H1 (cell line): ENCODE measurements around the gene AP2A2. TPM values are rescaled to one million over a fixed set of nuclear protein-coding genes. Genes with fewer than 3 reads are reported as not detected.

Experiments
- CTCF ChIA-PET: fragments of 300-600 bp; sonication (Branson Sonifier 250); formaldehyde crosslinking; loops from one replicate; lab custom pipeline; 2021; ENCODE audit not compliant: partially characterized antibody; lab: Charles Lee
- POLR2A ChIA-PET: fragments of 300-600 bp; sonication (Branson Sonifier 250); formaldehyde crosslinking; loops from one replicate; lab custom pipeline; 2021; ENCODE audit warnings: inconsistent platforms; ENCODE audit not compliant: partially characterized antibody; lab: Charles Lee
- DNase-seq, 2 experiments: peaks; one replicate each; pipeline versions ENCODE4 v3.0.0 to v3.0.0-alpha.2; 2010 to 2022; ENCODE audit warnings: low spot score in 2 of 2, low read depth in 1 of 2, mixed read lengths in 1 of 2
- FAIRE-seq: peaks from 2 replicates; lab custom pipeline; 2011; peaks lifted over from hg19 to GRCh38; lab: Jason Lieb, UNC
- H2AFZ ChIP-seq: 2 replicates; pipeline ENCODE4 v1.8.1; 2012; ENCODE audit warnings: low read length, inconsistent platforms
- H2AK5ac ChIP-seq: 2 replicates; pipeline ENCODE4 v1.6.1; 2013; ENCODE audit warnings: low read depth, low read length
- H2BK120ac ChIP-seq: replicated peaks from 2 replicates; pipeline ENCODE3; 2013; ENCODE audit warnings: low read depth, low read length, inconsistent platforms
- H2BK12ac ChIP-seq: 2 replicates; pipeline ENCODE4 v1.6.1; 2013; ENCODE audit warnings: low read depth, low read length
- H2BK15ac ChIP-seq: 2 replicates; pipeline ENCODE4 v1.6.1; 2013; ENCODE audit warnings: low read length
- H2BK20ac ChIP-seq: 2 replicates; pipeline ENCODE4 v1.6.1; 2013; ENCODE audit warnings: low read length
- H2BK5ac ChIP-seq: 2 replicates; pipeline ENCODE4 v1.6.1; 2013; ENCODE audit warnings: low read depth, low read length
- H3K14ac ChIP-seq: 2 replicates; pipeline ENCODE4 v1.6.1; 2013; ENCODE audit warnings: inconsistent platforms; ENCODE audit not compliant: insufficient read length
- H3K18ac ChIP-seq: 2 replicates; pipeline ENCODE4 v1.6.1; 2013; ENCODE audit warnings: low read length; ENCODE audit errors: extremely low read depth
- H3K23ac ChIP-seq: 2 replicates; pipeline ENCODE4 v1.6.1; 2013; ENCODE audit warnings: inconsistent platforms; ENCODE audit not compliant: insufficient read length
- H3K23me2 ChIP-seq: 2 replicates; pipeline ENCODE4 v1.6.1; 2013; ENCODE audit warnings: low read depth, low read length
- H3K27ac ChIP-seq: 2 replicates; pipeline ENCODE4 v1.6.1; 2011; ENCODE audit warnings: low read depth, low read length, inconsistent platforms
- H3K27me3 ChIP-seq, 4 experiments: replicated peaks in 1 of 4; 1 replicate in 1 of 4; 2 replicates in 3 of 4; pipeline versions ENCODE4 v1.6.1 to v1.8.1; 2011 to 2013; ENCODE audit warnings: low read length in 3 of 4, mild to moderate bottlenecking in 3 of 4, inconsistent platforms in 2 of 4, mixed read lengths in 2 of 4, moderate library complexity in 1 of 4; ENCODE audit not compliant: control insufficient read depth in 3 of 4, insufficient read depth in 3 of 4; ENCODE audit errors: extremely low read depth in 1 of 4
- H3K36me3 ChIP-seq, 4 experiments: 2 replicates each; pipeline versions ENCODE4 v1.6.1 to v1.8.1; 2011 to 2013; ENCODE audit warnings: mild to moderate bottlenecking in 4 of 4, low read length in 3 of 4, moderate library complexity in 2 of 4, control low read depth in 1 of 4, inconsistent platforms in 1 of 4; ENCODE audit not compliant: insufficient read depth in 4 of 4, control insufficient read depth in 2 of 4
- H3K4ac ChIP-seq: replicated peaks from 2 replicates; pipeline ENCODE3; 2013; ENCODE audit warnings: low read length, low read depth, mixed read lengths, inconsistent platforms; ENCODE audit not compliant: insufficient read length
- H3K4me1 ChIP-seq, 4 experiments: replicated peaks in 1 of 4; 1 replicate in 1 of 4; 2 replicates in 3 of 4; pipeline versions ENCODE4 v1.6.1 to v1.8.1; 2011 to 2013; ENCODE audit warnings: low read length in 3 of 4, inconsistent platforms in 2 of 4, mixed read lengths in 1 of 4; ENCODE audit not compliant: insufficient read depth in 4 of 4, control insufficient read depth in 3 of 4
- H3K4me2 ChIP-seq, 2 experiments: 2 replicates each; pipeline versions ENCODE4 v1.6.1 to v1.8.1; 2011 to 2013; ENCODE audit warnings: low read depth in 2 of 2, low read length in 2 of 2, control low read depth in 1 of 2, inconsistent platforms in 1 of 2, mild to moderate bottlenecking in 1 of 2; ENCODE audit not compliant: insufficient read depth in 1 of 2
- H3K4me3 ChIP-seq, 4 experiments: fragments of 200-600, 300-600 bp in 1 of 4; sonication (generic), shearing (Covaris generic), sonication (Bioruptor Twin) in 1 of 4; 2 replicates each; pipeline versions ENCODE4 v1.5.1 to v1.8.1; 2011 to 2016; ENCODE audit warnings: low read length in 4 of 4, low read depth in 3 of 4, control low read depth in 2 of 4, inconsistent platforms in 2 of 4, mild to moderate bottlenecking in 2 of 4, mixed read lengths in 1 of 4, moderate library complexity in 1 of 4; ENCODE audit not compliant: insufficient read depth in 2 of 4; ENCODE audit errors: extremely low read depth in 1 of 4
- H3K56ac ChIP-seq: replicated peaks from 2 replicates; pipeline ENCODE3; 2013; ENCODE audit warnings: low read depth, mild to moderate bottlenecking, mixed read lengths, low read length, inconsistent platforms; ENCODE audit not compliant: insufficient read length
- H3K79me1 ChIP-seq: 2 replicates; pipeline ENCODE4 v1.6.1; 2013; ENCODE audit warnings: low read depth, low read length, control low read depth
- H3K79me2 ChIP-seq, 2 experiments: 2 replicates each; pipeline versions ENCODE4 v1.6.1 to v1.8.1; 2012 to 2013; ENCODE audit warnings: low read length in 2 of 2, mild to moderate bottlenecking in 2 of 2, inconsistent platforms in 1 of 2; ENCODE audit not compliant: insufficient read depth in 2 of 2, control insufficient read depth in 1 of 2
- H3K9ac ChIP-seq, 4 experiments: replicated peaks in 1 of 4; 1 replicate in 1 of 4; 2 replicates in 3 of 4; pipeline versions ENCODE4 v1.6.1 to v1.8.1; 2011 to 2013; ENCODE audit warnings: low read depth in 3 of 4, low read length in 3 of 4, control low read depth in 2 of 4, mild to moderate bottlenecking in 2 of 4, moderate library complexity in 2 of 4, inconsistent platforms in 1 of 4; ENCODE audit errors: extremely low read depth in 1 of 4
- H3K9me3 ChIP-seq, 2 experiments: 2 replicates each; pipeline versions ENCODE4 v1.6.1 to v1.8.1; 2012 to 2013; ENCODE audit warnings: mild to moderate bottlenecking in 2 of 2, moderate library complexity in 2 of 2, control low read depth in 1 of 2, inconsistent platforms in 1 of 2, low read depth in 1 of 2, low read length in 1 of 2, mixed read lengths in 1 of 2; ENCODE audit not compliant: insufficient read depth in 2 of 2
- H4K20me1 ChIP-seq, 2 experiments: replicated peaks in 1 of 2; 2 replicates each; pipeline versions ENCODE3 to v1.8.1; 2011 to 2013; ENCODE audit warnings: inconsistent platforms in 2 of 2, low read length in 2 of 2, mild to moderate bottlenecking in 1 of 2; ENCODE audit not compliant: insufficient read depth in 2 of 2, control insufficient read depth in 1 of 2
- H4K5ac ChIP-seq: 2 replicates; pipeline ENCODE4 v1.6.1; 2013; ENCODE audit warnings: low read length, low read depth, mixed read lengths, inconsistent platforms; ENCODE audit not compliant: insufficient read length
- H4K8ac ChIP-seq: 2 replicates; pipeline ENCODE4 v1.8.0; 2013; ENCODE audit warnings: mild to moderate bottlenecking, moderate library complexity, low read length, inconsistent platforms; ENCODE audit not compliant: insufficient read depth; ENCODE audit errors: extremely low read depth
- H4K91ac ChIP-seq: replicated peaks from 2 replicates; pipeline ENCODE3; 2013; ENCODE audit warnings: low read length, mixed read lengths, inconsistent platforms; ENCODE audit not compliant: insufficient read length
- PHF8 ChIP-seq: fragments of 200-600 bp; sonication (generic); conservative IDR thresholded peaks from 2 replicates; pipeline ENCODE4 v1.7.1; 2012; ENCODE audit warnings: low read depth, mild to moderate bottlenecking, inconsistent platforms, low read length, moderate library complexity
- WGBS, 2 experiments: shearing (Covaris generic) in 1 of 2; methylation state at CpG; one replicate each; pipeline versions ENCODE4 v1.1.6 to v1.1.7; 2013 to 2015; ENCODE audit warnings: low lambda C conversion rate in 2 of 2, mixed read lengths in 2 of 2, inconsistent platforms in 1 of 2, low coverage in 1 of 2, missing lambda C conversion rate in 1 of 2; ENCODE audit not compliant: insufficient replicate concordance in 2 of 2, insufficient coverage in 1 of 2, insufficient read length in 1 of 2; ENCODE audit errors: extremely low coverage in 1 of 2, missing lambda C conversion rate in 1 of 2; 5-methylcytosine and 5-hydroxymethylcytosine counted together
- polyA plus RNA-seq, 7 experiments: library from polyadenylated mRNA; depleted of rRNA in 3 of 7; stranded (reverse) in 5 of 7; unstranded in 2 of 7; fragments of >200 nt in 5 of 7; fragments of 200-250 nt in 2 of 7; gene quantifications; 1 replicate in 5 of 7; 2 replicates in 1 of 7; 4 replicates in 1 of 7; pipeline versions ENCODE4 v1.2.1 to v1.2.3, GENCODE V29; 2011 to 2013; ENCODE audit warnings: missing spikeins in 2 of 7, mixed read lengths in 2 of 7
- total RNA-seq: library from RNA; stranded (reverse); fragmentation: NEBNext Ultra II Directional; extraction: Animal tissue kit (Norgen Biotek cat#: 25700); gene quantifications from 2 replicates; pipeline ENCODE4 v1.2.1, GENCODE V29; 2021

AP2A2 gene
- total and polyA plus RNA-seq, 2 of the 8 experiments (the other 6 are each of a cell fraction or from before 2014, with no cell fraction given) = 50.0 to 65.0 TPM

DNA sequence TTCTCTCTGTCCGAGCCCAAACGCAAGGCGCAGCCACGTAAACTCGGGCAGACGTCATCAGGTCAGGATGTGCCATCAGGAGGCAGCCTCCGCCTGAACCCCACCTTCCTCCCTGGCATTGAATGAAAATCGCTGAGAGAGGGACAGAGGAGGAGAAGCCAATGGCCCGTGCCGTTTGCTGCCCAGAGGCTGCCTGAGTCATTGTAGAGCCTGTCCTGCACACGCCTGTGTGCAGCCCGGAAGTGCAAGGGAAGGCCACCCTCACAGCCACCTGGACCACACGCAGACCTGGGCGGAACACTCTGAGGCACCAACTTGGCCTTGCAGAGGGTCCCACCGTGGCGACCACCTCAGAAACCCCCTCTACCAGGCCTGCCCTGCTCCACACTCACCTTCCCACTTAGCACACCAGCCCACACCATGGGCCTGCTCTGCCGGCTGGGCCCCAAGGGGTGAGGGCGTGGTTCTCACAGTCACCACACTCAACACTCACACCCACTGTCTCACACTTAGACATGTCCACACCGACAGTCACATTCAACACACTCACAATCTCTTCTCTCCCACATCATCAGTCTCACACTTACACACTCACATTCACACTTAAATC, 24.1 kb upstream of the AP2A2 start:
- Histone ChIP-seq H3K23me2 (no peaks in the 10 kb centered on the region), H3K79me2 (peaks cover 0 to 3% of the 10 kb centered on the region in 2 experiments; a peak in 1 of 4 replicates), H2AFZ (no peak overlapping the region), H4K8ac (no peak overlapping the region), H3K27me3 (no peaks in the 10 kb centered on the region), H3K79me1 (no peaks in the 10 kb centered on the region; the same call in 1 of the 2 replicates), H3K23ac (no peak overlapping the region), H3K14ac (no peak overlapping the region), H3K4me3 (no peak overlapping the region), H2BK15ac (no peak overlapping the region), H3K27ac (no peak overlapping the region), H2BK12ac (no peak overlapping the region), H3K56ac (no peak overlapping the region), H3K18ac (no peak overlapping the region), H4K91ac (no peak overlapping the region), H2BK5ac (no peak overlapping the region; the same call in 1 of the 2 replicates), H3K9me3 (no peaks in the 10 kb centered on the region), H3K4me2 (no peak overlapping the region), H3K9ac (no peak overlapping the region), H2BK120ac (no peak overlapping the region), H4K5ac (no peak overlapping the region), H2BK20ac (no peak overlapping the region), H3K4ac (no peak overlapping the region), H3K36me3 (peaks cover 33 to 59% (median 44%) of the 10 kb centered on the region in 4 experiments), H2AK5ac (no peak overlapping the region), H3K4me1 (no peaks in the 10 kb centered on the region), H4K20me1 (peaks cover 11 to 30% of the 10 kb centered on the region in 2 experiments)
- 93% methylated on average over 17 of the region's 19 CpGs; no CpG with 5 or more reads in 1 of the 2 experiments for WGBS, 2 experiments
- CTCF ChIA-PET = interaction anchor here (1.8 to 2.2 kb wide), 3 partner anchors 74 to 128 kb away, joined by 4 to 5 read pairs (median 5); no protein-coding TSS in a partner anchor
- POLR2A ChIA-PET = interaction anchor here (1.1 to 1.4 kb wide), 2 partner anchors 10 to 13 kb away, joined by 3 read pairs; no protein-coding TSS in a partner anchor
- FAIRE-seq (no peak), DNase-seq (no peak)
- no peak for TF ChIP-seq PHF8
